Measurements from ENCODE around the gene PRRT4.
A peak's percentile ranks its signal among the peaks of the same experiment; 100 is the strongest.

The PRRT4 gene

DNA sequence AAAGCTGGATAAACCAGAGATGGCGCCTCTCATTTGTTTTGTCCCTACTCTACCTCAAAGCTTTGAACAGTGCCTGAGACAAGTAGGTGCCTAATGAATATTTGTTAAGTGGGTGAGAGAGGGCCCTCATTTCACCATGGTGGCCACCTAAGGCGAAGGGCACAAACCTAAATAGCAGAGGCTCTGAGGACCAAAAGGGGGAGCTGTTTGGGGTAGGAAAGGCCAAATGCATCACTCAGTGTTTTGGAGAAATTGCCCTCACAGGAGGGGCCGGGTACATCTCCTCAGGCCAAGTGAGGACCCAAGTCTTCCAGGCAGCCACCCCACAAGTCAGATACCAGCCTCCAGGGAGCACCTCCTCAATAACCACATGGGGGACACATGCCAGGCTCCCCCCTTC lies 34.3 kb upstream of the PRRT4 start:
- no peak for DNase-seq (ENCODE audit: low spot score)

DNA sequence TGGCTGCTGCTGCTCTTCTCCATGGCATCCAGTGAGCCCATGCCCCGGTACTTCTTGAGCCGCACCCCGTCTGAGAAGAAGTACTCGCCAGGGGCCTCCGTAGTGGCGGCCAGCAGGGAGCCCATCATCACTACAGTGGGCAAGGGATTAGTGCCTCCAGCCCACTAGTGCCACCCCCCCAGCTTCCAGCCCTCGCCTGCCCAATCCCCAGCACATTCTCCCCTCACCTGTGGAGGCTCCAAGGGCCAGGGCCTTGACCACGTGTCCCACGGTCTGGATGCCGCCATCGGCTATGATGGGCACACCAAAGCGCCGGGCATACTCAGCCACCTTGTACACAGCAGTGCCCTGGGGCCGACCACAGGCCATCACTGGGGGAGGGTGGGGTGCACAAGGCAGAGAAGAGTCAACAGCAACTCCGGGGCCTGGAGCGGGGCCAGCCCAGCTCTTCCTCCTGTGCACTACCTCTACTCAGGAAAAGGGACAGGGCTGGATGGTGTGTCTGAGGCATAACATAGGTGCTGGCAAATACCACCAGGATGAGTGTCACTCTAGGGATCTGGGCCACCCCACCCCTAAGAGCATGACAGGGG lies 33.5 kb upstream of the PRRT4 start:
- DNase-seq (ENCODE audit: low spot score) = no peak

DNA sequence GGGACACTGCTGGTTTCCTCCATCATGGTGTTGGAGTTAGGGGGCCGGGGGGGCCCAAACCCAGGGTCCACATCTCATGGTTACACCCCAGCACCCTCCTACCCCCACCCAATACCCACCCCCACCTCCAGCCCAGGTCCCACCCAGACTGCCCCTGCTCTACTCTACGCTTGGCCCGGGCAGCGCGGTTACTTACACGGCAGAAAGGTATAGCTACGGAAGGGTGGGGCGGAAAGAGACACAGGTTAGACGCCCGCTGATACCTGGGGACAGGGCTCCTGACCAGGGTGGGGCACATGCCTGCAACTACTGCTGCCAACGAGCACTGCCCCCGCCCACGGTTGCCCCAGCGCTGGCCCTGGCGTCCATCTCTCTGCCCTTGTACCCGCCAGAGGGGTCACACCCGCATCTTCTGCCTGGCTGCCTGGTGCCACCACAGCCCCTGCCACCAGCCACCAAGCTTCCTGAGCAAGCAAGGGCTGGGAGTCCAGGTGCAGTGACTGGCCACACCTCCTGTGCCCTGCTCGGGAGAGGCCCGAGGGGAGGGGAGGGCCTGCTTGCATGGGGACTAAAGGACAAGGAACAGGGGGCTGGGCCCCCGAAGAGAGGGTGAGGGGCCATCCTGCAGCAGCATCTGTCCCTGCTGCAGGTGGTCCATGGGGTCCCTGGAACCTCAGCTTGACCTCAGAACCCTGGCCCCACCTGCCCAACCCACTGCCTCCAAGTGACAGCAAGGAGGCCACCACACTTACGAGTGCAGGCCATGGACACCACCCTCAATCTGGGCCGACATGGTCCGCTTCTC lies 32.2 kb upstream of the PRRT4 start:
- no peak for DNase-seq (ENCODE audit: low spot score)

DNA sequence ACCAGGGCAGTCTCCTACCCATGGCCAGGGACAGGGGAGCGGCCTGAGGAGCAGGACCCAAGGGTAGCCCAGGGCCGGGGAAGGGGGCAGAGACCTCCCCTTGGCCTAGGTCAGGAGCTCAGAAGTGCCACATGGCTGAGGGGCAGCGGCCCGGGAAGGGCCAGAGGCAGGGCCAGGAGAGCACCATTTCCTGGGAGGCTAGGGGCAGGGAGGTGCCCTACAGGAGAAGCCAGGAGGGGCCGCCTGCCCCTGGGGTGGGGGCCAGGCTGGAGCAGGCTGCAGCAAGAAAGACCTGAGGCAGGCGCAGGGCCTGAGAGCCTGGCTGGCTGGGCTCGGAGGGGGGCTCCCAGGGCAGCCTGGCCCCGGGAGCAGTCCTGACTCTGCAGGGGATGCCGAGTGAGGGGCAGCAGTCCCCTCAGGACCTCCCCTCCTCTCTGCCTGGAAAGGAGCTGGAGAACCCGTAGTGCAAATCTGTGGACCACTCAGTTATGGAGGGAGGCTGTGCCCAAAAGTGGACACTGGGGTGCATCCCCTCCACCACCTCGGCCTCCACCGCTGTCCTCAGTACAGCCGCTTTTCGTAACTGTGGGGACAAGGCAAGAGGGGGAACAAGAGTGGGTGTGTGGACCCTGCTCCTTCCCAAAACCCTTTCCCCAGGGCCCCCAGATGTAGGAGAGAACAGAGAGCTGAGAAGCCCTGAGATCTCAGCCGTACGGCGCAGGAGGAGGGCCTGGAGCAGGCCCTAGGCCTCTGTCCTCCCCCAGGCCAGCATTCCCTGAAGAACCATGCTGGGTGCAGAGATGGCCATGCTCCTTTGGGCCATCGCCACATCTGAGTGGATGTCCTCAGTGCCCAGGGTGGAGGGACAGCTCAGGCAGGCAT lies 31.2 kb upstream of the PRRT4 start:
- DNase-seq (ENCODE audit: low spot score) = no peak

DNA sequence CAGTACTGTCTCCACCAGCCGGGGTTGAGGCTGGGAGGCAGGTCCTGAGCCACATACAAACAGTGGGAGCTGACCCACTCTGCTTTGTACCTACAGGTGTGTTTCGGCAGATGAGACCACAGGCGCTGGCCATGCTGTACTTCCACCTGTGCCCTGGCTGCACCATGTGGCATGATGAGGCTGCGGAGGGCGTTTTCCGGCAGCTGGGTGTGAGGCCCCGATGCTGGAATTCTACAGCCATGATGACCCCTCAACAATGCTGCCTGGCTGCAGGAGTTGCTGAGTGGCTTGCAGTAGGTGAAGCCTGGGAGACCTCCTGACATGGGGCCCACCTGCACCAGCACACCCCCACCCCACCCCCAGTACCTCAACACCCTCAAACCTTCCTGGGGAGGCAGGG lies 30.3 kb upstream of the PRRT4 start:
- DNase-seq (ENCODE audit: low spot score) = no peak

DNA sequence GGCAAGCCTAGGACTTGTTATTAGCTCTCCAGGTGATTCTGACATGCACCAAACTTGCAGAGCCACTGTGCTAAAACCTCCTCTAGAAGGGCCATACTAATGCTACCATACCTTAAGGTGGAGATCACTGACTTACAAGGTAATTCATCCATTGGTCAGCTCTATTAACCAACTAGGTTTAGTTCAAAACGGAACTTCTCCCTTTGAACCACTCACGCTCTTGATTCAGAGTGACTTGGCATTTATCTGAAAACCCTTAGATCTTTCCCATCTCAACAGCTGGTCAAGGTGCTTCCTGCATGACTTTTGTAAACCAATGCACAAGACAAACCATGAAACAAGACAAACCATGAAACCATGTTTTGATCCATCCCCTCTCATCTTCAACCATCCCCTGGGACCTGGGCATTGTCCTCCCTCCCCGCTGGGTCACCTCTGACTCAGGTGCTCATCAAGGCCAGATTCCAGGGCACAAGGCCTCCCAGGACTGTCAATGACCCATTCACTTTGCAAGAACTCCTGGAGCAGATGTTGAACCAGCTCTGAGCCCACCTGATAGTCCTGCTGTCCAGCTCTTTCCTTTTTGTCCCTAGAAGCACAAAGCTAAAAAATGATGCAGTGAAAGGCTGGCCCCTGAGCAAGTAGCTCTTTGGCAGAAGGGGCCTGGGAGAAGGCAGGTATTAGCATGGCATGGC lies 29.5 kb upstream of the PRRT4 start:
- no peak for DNase-seq (ENCODE audit: low spot score)

DNA sequence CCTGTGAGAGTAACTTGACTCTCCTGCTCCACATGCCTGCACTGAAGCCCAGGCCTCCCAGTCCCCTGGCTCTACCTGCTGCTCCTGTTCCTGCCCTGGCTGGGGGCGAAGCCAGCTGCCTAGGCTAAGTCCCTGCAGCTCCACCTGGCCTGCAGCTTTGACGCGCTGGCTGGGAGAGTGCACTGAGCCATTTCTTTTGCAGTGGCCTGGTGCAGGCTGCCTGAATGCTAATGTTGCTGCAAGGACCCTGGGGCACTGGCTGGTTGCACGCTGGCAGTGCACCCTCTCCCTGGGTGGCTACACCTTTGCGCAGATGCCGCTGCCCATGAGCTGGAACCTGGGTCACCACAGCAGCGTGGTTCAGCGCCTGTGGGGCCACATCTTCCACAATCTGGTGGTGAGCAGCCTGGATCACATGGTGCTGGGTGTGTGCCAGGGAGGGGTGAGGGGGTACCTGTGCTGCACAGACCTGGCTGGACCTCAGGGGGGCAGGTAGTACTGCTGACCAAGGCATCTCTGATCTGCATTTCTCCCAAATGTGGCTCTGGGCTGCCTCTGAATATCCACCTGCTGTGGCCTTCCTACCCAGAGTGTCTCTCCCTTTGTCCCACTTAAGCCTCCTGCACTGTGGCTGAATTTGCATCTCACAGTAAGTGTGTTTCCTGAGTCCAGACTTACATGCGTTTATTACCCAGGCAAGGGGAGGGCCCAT lies 28.3 kb upstream of the PRRT4 start:
- no peak for DNase-seq (ENCODE audit: low spot score)

DNA sequence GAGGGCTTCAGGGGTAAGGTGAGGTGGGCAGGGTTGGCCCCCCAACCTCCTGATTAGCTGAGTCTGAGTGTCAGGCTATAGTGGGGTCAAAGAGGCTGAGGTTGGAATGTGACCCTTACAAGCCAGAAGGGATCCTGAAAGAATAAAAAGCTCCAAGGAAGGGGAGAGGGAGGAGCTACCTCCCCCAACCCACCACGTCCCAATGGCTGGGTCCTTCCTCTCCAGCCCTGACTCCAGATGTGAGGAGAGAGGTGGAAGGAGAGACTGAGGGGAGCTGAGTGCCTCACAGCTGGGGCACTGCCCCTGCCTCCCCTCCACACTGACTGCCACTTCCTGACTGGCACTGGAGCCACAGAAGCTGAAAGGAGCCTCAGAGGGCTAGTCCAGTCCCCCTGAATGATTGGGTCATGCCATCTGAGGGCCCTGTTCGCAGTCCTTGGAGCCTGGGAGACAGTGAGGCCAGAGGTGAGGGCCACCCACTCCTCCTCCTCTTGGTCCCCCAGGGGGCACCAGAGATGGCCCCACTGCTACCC lies 27.7 kb upstream of the PRRT4 start:
- DNase-seq (ENCODE audit: low spot score) = no peak

DNA sequence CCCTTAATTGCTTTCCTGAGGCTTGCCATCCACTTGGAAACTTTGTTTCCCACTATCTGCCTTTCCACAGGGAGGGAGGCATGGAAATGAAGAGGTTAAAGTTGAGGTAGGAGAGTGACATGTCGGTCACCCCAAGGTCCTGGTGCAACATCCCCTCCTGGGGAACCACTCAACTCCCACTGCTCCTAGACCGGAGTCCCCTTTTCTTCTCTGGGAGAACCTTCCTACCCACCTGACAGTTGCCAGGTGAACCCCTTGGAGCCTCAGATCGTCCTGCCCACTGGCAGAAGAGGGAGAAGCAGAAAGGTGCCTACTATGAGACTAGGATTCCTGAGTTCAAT lies 26.6 kb upstream of the PRRT4 start:
- no peak for DNase-seq (ENCODE audit: low spot score)

DNA sequence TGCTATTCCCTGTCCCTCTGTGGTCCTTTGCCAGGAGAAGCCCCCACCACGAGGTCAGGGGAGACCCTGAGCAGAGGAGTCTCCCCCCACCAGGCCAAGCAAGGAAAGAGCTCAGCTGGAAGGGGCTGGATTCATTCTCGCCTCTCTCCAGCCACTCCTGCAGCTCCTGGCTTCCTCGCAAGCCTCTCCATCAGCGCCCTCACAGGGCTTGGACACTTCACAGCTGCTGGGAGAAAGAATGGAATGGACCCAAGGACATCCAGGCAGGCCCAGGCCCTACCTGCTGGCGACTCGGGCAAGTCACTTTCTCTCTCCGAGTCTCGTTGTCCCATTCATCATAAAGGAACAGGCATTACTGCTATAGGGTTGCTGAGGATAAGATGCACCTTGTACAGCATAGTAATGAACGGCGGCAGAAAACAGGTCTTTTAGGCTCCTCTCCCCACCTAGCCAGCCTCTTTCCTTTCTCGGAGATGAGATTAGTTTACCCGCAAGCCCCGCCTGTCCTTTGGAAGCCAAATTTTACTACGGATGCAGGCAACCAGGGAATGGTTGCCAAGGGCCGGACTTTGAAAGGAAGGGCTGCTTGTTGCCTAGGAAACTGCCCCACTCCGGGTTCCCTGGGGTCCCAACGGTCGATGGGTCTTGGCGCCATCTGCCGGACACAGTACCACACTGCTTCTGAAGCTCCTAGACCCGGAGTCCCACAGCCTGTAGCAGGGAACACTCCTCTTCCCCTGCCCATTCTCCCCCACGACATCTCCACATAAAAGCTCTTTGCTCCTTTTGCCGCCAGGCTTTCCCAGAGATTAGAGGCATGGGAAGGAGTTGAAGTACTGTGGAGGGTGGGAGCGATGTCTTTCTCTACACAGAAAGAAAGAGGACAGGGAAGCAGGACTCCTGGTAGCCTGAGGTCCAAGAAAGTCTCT lies 26.0 kb upstream of the PRRT4 start:
- peak; percentile 87 for DNase-seq (ENCODE audit: low spot score)

DNA sequence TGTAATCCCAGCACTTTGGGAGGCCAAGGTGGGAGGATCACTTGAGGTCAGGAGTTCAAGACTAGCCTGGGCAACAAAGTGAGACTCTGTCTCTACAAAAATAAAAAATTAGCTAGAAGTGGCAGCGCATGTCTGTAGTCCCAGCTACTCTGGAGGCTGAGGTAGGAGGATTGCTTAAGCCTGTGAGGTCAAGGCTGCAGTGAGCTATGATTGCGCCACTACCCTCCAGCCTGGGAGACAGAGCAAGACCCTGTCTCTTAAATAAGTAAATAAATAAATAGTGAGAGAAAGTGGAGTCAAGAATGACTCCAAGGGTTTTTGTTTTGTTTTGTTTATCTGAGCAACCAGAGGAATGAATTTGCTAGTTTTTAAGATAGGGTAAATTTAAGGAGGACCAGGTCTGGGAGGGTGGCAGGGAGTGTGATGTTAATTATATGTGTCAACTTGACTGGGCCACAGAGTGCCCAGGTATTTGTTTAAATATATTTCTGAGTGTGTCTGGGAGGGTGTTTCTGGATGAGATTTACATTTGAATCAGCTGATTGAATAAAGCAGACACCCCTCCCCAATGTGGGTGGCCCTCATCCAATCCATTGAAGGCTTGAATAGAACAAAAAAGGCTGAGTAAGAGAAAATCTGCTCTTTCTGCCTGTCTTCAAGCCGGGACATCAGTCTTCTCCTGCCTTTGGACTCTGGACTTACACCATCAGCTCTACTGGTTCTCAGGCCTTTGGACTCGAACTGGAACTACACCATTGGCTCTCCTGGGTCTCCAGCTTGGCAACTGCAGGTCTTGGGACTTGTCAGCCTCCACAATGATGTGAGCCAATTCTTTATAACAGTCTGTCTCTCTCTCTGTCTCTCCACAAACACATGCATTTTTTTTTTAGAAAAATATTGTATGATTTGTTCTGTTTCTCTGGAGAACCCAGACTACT lies 24.8 kb upstream of the PRRT4 start:
- DNase-seq (ENCODE audit: low spot score) = no peak

DNA sequence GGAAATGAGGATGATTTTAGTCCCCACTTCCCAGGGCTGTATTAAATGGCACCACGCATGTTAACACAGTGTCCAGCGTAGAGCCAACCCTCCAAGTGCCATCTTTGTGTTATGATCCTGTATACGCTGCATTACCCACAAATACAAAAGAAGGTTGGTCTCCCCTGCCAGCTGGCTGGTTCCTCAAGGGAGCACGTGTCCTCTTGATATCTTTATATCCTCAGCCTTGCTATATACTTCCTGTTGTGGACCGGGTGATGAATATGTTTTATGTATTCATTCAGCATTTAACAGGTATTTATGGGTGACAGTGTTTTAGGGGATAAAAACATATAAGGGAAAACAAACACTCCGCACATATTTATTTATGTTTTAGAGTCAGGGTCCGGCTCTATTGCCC lies 23.2 kb upstream of the PRRT4 start:
- no peak for DNase-seq (ENCODE audit: low spot score)

DNA sequence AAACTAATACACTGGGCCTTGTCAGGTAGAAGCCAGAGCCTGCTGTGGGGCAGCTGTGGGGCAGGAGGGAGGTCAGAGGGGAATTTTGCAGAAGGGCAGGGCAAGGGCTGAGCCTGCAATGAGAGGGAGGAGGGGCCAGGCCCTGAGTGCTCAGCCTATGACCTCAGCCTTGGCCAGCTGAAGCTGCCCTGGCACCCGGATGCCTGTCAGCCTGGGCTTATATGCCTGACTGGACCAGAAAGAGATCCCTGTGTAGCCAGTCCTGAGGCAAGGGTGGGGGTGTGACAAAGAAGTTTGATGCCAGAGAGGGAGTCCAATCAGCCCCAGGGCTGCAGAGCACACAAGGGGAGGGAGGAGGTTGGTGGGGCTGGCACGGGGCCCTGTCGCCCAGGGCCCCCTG lies 22.3 kb upstream of the PRRT4 start:
- no peak for DNase-seq (ENCODE audit: low spot score)

DNA sequence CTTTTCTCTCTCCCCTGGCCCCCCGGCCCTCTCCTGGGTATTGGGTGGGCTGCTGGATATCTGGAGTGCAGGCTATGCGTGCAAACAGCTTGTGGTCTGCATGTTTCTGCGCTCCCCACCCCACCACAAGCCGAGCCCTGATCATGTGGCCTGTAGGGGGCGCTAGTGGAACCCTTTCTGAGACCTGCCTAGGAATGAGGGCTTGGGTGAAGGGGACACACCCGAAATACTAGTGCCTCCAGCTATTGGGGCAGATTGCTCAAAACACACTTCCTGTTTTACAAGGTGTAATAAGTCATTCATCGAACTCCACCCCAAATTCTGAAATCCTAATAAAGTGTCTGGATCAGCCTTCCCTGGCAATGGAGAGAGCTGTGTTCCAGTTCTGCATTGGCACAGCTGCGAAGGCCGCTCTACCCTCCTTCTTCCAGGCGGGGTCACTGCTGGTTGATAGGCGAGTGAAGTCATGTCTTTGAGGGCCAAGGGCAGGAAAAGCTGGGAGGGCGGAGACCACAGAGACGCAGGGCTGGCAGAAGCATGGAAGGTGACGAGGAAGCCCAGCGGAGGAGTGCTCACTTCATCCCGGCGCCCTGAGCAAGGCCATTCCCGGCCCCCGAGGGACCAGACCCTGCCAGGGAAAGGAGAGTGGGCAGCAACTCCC lies 19.8 kb upstream of the PRRT4 start:
- peak; percentile 58 for DNase-seq (ENCODE audit: low spot score)

DNA sequence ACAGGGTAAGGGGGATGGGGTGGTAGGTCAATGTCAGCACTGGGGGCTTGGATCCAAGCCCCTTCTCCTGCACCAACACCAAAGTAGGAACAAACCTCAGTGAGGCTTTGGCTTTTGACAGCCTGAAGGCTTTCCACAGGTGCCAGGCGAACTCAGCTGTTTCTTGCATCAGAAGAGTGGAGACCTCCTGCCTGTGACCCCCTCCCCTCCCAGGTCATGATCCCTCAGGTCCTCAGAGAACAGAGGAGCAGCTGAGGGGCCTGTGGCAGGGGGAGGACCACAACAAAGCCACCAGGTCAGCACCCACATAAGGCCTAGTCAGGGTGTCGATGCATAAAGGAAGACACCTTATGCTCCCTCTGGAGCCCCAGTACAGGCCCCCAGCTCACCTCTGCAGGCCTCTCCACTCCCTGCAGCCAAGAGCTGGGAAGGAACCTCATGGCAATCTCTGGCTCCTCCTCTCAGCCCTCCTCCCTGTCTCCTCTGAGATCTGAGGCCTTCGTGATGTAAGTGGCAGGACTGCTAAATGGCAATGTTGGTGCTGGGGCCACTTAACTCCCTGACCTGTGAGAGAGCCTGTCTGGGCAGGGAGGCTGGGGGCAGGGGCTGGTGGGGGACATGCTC lies 19.1 kb upstream of the PRRT4 start:
- DNase-seq (ENCODE audit: low spot score) = peak; percentile 68

DNA sequence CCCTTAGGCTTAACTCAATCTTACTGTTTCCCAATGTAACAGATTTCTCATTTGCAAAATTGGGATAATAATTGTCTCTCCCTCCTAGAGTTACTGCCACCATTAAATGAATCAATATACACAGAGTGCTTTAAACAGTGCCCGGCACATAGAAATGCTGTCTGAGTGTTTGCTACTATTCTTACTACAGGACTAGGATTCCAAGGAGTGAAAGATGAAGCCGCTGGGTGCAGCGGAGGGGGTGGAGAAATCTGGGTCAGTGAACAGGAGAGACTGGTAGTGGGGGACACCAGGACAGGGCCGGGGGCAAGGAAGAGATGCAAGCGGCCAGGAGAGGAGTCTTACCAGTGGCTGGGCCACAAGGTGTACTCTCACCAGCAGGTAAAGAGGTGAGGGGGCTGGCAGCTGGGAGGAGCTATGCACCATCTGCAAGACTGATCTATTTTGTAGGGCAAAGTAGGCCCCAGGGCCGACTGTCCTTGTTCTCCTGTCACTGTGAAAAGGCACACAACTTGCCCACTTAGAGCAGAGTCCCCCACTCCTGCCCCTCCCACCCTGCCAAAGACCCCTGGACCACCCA lies 18.5 kb upstream of the PRRT4 start:
- no peak for DNase-seq (ENCODE audit: low spot score)

DNA sequence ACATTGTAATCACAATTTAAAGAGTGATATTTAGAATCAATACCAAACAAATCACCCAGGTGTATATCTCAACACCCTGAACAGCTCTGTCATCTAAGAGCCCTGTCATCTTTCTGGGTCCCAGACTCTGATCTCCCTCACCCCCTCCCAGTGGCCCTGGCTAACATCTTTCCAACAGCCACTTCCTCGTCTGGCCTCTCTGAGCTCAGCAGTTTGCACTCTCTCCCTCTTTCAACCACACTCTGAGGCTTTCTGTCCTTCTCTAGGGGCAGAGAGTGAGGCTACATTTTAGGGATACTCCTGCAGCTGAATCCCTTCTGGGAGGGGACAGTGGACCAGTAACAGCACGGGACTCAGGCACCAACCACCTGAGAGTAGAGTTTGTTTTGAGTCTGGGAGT lies 17.1 kb upstream of the PRRT4 start:
- DNase-seq (ENCODE audit: low spot score) = no peak
